DND-41 (cell line): Measurements from ENCODE around the gene TPRG1.

Source experiments
- ATAC-seq: fragments of 200-7000 bp; cut with Tn5 transposase; 3 replicates; pipeline ENCODE4 v1.9.1; 2021; ENCODE audit warnings: low read depth; ENCODE audit not compliant: insufficient read depth
- DNase-seq: peaks from one replicate; pipeline ENCODE4 v3.0.0-alpha.2; 2020
- H2AFZ ChIP-seq: 2 replicates; pipeline ENCODE4 v1.6.0; 2012; ENCODE audit warnings: low read depth, low read length
- H3K27ac ChIP-seq: 2 replicates; pipeline ENCODE4 v1.5.1; 2012; ENCODE audit warnings: low read length, inconsistent platforms
- H3K27me3 ChIP-seq: fragments of 200-600 bp; sonication (generic); 2 replicates; pipeline ENCODE4 v1.6.0; 2012; ENCODE audit warnings: low read length, mild to moderate bottlenecking, inconsistent platforms; ENCODE audit not compliant: insufficient read depth, poor library complexity
- H3K36me3 ChIP-seq: 2 replicates; pipeline ENCODE4 v1.5.1; 2012; ENCODE audit warnings: low read length, inconsistent platforms; ENCODE audit not compliant: insufficient read depth
- H3K4me1 ChIP-seq: 2 replicates; pipeline ENCODE4 v1.5.1; 2012; ENCODE audit warnings: mild to moderate bottlenecking, low read length; ENCODE audit not compliant: insufficient read depth
- H3K4me2 ChIP-seq: 2 replicates; pipeline ENCODE4 v1.6.0; 2012; ENCODE audit warnings: mild to moderate bottlenecking, moderate library complexity, low read length, inconsistent platforms; ENCODE audit not compliant: insufficient read depth
- H3K4me3 ChIP-seq, 2 experiments: fragments of 200-600 bp in 1 of 2; shearing (Covaris generic) in 1 of 2; 2 replicates each; pipeline ENCODE4 v1.5.1; 2012 to 2016; ENCODE audit warnings: inconsistent platforms in 2 of 2, low read length in 2 of 2, mild to moderate bottlenecking in 2 of 2, low read depth in 1 of 2, moderate library complexity in 1 of 2
- H3K79me2 ChIP-seq: 2 replicates; pipeline ENCODE4 v1.6.0; 2012; ENCODE audit warnings: low read length, inconsistent platforms; ENCODE audit not compliant: insufficient read depth
- H3K9ac ChIP-seq: 2 replicates; pipeline ENCODE4 v1.6.0; 2012; ENCODE audit warnings: low read depth, mild to moderate bottlenecking, inconsistent platforms, low read length, moderate library complexity
- H3K9me3 ChIP-seq: 2 replicates; pipeline ENCODE4 v1.5.1; 2012; ENCODE audit warnings: low read length, moderate library complexity, mild to moderate bottlenecking, inconsistent platforms; ENCODE audit not compliant: insufficient read depth, severe bottlenecking
- H4K20me1 ChIP-seq: 2 replicates; pipeline ENCODE4 v1.6.0; 2012; ENCODE audit warnings: low read length; ENCODE audit not compliant: insufficient read depth
- CTCF ChIP-seq: IDR thresholded peaks from 2 replicates; pipeline ENCODE4 v1.5.1; 2012; ENCODE audit warnings: borderline replicate concordance, low read length, moderate library complexity, mild to moderate bottlenecking; ENCODE audit not compliant: poor library complexity, severe bottlenecking; ENCODE audit errors: extremely low read depth
- EZH2 ChIP-seq: IDR thresholded peaks from 3 replicates; pipeline ENCODE4 v1.6.1; 2012; ENCODE audit warnings: borderline replicate concordance, low read depth, mild to moderate bottlenecking, moderate library complexity, low read length, inconsistent platforms; ENCODE audit not compliant: severe bottlenecking

Gene TPRG1

DNA sequence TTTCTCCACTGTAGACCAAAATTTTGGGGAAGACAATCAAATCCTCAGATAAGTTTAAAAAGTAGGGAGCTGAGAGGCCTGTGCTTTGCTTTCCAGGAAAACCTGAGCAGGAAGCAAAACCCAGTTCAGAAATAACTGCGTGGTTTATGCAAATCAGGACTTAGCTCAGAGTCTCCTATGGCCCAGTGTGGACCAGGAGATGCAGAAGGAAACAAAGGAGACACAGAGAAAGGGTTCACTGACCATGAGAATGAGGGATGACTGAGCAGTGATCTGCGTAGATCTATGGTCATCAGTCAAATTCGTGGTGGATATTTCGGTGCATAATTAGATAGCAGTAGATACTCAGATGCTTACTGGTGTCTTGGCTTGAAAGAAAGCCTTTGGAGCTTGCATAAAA lies 196.6 kb downstream of the TPRG1 start:
- ATAC-seq = no peak

GRCh38 chr3:189369636-189370035 lies 197.9 kb downstream of the TPRG1 start:
- no peaks in the 10 kb centered on the region for H3K79me2 ChIP-seq
- no peak overlapping the region for H3K27ac ChIP-seq
- ATAC-seq = no peak
- no peaks in the 10 kb centered on the region for H3K27me3 ChIP-seq
- no peak overlapping the region for H3K4me3 ChIP-seq
- no peak overlapping the region for H3K4me2 ChIP-seq
- no peak for TF ChIP-seq EZH2
- TF ChIP-seq CTCF = no peak
- peaks cover 25% of the 10 kb centered on the region for H3K4me1 ChIP-seq
- no peak for DNase-seq
- no peak overlapping the region for H3K9ac ChIP-seq
- no peaks in the 10 kb centered on the region for H3K9me3 ChIP-seq
- H3K36me3 ChIP-seq = no peaks in the 10 kb centered on the region
- no peaks in the 10 kb centered on the region for H4K20me1 ChIP-seq
- no peak overlapping the region for H2AFZ ChIP-seq

More for the DNA sequence above, 196.6 kb downstream of the TPRG1 start:
- Histone ChIP-seq H3K9me3 (no peaks in the 10 kb centered on the region), H3K79me2 (no peaks in the 10 kb centered on the region), H3K4me3 (no peak overlapping the region), H4K20me1 (no peaks in the 10 kb centered on the region), H3K36me3 (no peaks in the 10 kb centered on the region), H3K27ac (no peak overlapping the region), H3K4me1 (peaks cover 25% of the 10 kb centered on the region), H3K4me2 (no peak overlapping the region), H3K27me3 (no peaks in the 10 kb centered on the region), H3K9ac (no peak overlapping the region), H2AFZ (no peak overlapping the region)
- TF ChIP-seq EZH2 = no peak
- TF ChIP-seq CTCF = no peak
- no peak for DNase-seq

- Histone ChIP-seq H3K4me2 (no peak overlapping the region), H3K36me3 (no peaks in the 10 kb centered on the region), H3K4me3 (no peak overlapping the region), H3K27me3 (no peaks in the 10 kb centered on the region), H4K20me1 (no peaks in the 10 kb centered on the region), H3K79me2 (no peaks in the 10 kb centered on the region), H3K4me1 (peaks cover 25% of the 10 kb centered on the region), H3K9ac (no peak overlapping the region; the same call in 1 of the 2 replicates), H3K27ac (peak overlapping the region; percentile 66), H3K9me3 (no peaks in the 10 kb centered on the region), H2AFZ (no peak overlapping the region)
- DNase-seq (no peak), ATAC-seq (no peak)
- TF ChIP-seq EZH2 (no peak), CTCF (no peak)
Observed at GRCh38 chr3:189372243-189372642, 200.5 kb downstream of the TPRG1 start.
